ENCODE measurements around the gene LEMD2.

The LEMD2 gene

GRCh38 chr6:33727126-33727525, 61.8 kb downstream of the LEMD2 start:
- Histone ChIP-seq H3K27ac (ENCODE audit: low read depth, low read length, poor library complexity, severe bottlenecking) (no peak overlapping the region), H3K79me2 (ENCODE audit: insufficient read depth, low read length) (no peaks in the 10 kb centered on the region), H3K27me3 (ENCODE audit: insufficient read depth, low read length) (peaks cover 7% of the 10 kb centered on the region; the same call in 1 of the 2 replicates), H3K4me2 (ENCODE audit: low read length) (no peak overlapping the region), H3K9me2 (ENCODE audit: low read depth, low read length) (no peaks in the 10 kb centered on the region), H3K4me1 (ENCODE audit: insufficient read depth, low read length, severe bottlenecking) (no peaks in the 10 kb centered on the region), H3K36me3 (ENCODE audit: insufficient read depth, low read length) (no peaks in the 10 kb centered on the region), H3K9ac (ENCODE audit: low read length) (no peak overlapping the region), H4K20me1 (ENCODE audit: insufficient read depth, low read length) (no peaks in the 10 kb centered on the region), H2AFZ (ENCODE audit: low read length) (no peak overlapping the region), H3F3A (ENCODE audit: insufficient read depth, low read length) (no peaks in the 10 kb centered on the region), H3K4me3 (ENCODE audit: low read depth, low read length, poor library complexity, severe bottlenecking) (no peak overlapping the region), H3K9me3 (ENCODE audit: low read length) (no peaks in the 10 kb centered on the region)
- TF ChIP-seq EZH2 (IDR thresholded peaks at IDR 0.05; ENCODE audit: borderline replicate concordance, low read length): no peak
- no peak for TF ChIP-seq CTCF (IDR thresholded peaks at IDR 0.05; ENCODE audit: low read length)

DNA sequence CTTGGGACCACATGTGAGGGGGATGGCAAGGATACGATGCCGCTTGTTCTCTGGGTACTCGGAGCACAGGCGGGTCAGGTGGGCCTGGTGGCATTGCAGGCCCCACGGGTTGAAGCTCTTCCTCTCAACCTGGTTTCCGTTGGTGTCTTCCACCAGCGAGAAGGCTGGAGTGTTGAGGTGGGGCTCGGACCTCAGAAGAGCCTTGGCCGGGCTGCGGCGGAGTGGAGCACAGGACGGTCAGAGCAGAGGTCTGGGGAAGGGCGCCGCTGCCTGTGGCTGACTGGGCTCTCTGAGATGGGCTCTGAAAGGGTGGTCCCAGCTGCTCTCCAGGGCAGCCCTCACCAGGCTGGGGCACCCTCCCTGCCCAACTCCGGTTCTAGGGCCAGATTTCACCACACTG, 62.2 kb downstream of the LEMD2 start:
- Histone ChIP-seq H3K79me2 (ENCODE audit: insufficient read depth, low read length) (no peaks in the 10 kb centered on the region), H3K4me2 (ENCODE audit: low read length) (no peak overlapping the region), H3K27ac (ENCODE audit: low read depth, low read length, poor library complexity, severe bottlenecking) (no peak overlapping the region), H3K27me3 (ENCODE audit: insufficient read depth, low read length) (peaks cover 4% of the 10 kb centered on the region; the same call in 1 of the 2 replicates), H3K4me3 (ENCODE audit: low read depth, low read length, poor library complexity, severe bottlenecking) (no peak overlapping the region), H3K9me3 (ENCODE audit: low read length) (no peaks in the 10 kb centered on the region), H3K36me3 (ENCODE audit: insufficient read depth, low read length) (no peaks in the 10 kb centered on the region), H3F3A (ENCODE audit: insufficient read depth, low read length) (no peaks in the 10 kb centered on the region), H3K9ac (ENCODE audit: low read length) (no peak overlapping the region), H4K20me1 (ENCODE audit: insufficient read depth, low read length) (no peaks in the 10 kb centered on the region), H3K9me2 (ENCODE audit: low read depth, low read length) (no peaks in the 10 kb centered on the region), H3K4me1 (ENCODE audit: insufficient read depth, low read length, severe bottlenecking) (no peaks in the 10 kb centered on the region), H2AFZ (ENCODE audit: low read length) (no peak overlapping the region)
- TF ChIP-seq CTCF (IDR thresholded peaks at IDR 0.05; ENCODE audit: low read length): no peak
- no peak for TF ChIP-seq EZH2 (IDR thresholded peaks at IDR 0.05; ENCODE audit: borderline replicate concordance, low read length)

DNA sequence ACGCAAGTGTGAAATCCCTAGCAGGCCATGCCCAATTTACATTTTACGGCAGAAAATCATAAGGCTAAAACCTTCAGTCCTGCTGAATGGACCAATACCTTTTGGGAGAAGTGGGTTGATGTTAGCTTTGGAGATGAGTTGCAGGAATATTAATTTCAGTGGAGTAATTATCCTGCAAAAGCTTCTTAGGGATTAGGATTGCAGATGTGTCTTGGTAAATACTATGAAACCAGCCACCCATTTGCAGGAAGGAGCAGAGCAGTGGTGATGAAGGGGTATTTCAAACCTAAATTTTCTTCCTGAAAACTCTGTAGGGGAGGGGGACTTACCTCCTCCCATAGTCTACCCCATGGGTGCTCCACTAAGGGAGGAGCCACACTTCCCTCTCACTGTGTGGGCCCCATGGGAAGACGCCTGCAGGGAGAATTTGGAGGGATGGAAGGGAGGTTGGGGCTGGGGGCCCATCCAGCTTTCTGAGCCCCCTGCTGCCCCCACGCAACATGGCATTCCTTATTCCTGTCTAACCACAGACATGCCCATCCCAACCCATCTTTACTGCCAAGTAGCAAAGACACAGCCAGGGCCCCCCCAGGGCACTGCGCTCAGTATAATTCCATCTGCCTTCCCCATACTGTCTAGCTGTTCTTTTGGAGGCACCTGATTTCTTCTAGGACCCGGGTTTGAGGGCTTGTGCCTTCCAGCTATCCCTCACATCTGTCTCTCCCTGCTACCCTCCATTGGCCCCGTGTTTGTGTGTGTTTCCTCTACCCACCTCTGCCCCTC, 62.8 kb downstream of the LEMD2 start:
- TF ChIP-seq EZH2 (IDR thresholded peaks at IDR 0.05; ENCODE audit: borderline replicate concordance, low read length): no peak
- no peak for TF ChIP-seq CTCF (IDR thresholded peaks at IDR 0.05; ENCODE audit: low read length)
- H3K79me2 ChIP-seq (ENCODE audit: insufficient read depth, low read length): no peaks in the 10 kb centered on the region
- no peak overlapping the region for H3K9ac ChIP-seq (ENCODE audit: low read length)
- H2AFZ ChIP-seq (ENCODE audit: low read length): no peak overlapping the region
- H3K27ac ChIP-seq (ENCODE audit: low read depth, low read length, poor library complexity, severe bottlenecking): no peak overlapping the region
- H3K4me2 ChIP-seq (ENCODE audit: low read length): no peak overlapping the region
- H3K9me2 ChIP-seq (ENCODE audit: low read depth, low read length): no peaks in the 10 kb centered on the region
- no peaks in the 10 kb centered on the region for H3K36me3 ChIP-seq (ENCODE audit: insufficient read depth, low read length)
- H3K4me3 ChIP-seq (ENCODE audit: low read depth, low read length, poor library complexity, severe bottlenecking): no peak overlapping the region
- H4K20me1 ChIP-seq (ENCODE audit: insufficient read depth, low read length): no peaks in the 10 kb centered on the region
- H3F3A ChIP-seq (ENCODE audit: insufficient read depth, low read length): no peaks in the 10 kb centered on the region
- peaks cover 4% of the 10 kb centered on the region; the same call in 1 of the 2 replicates for H3K27me3 ChIP-seq (ENCODE audit: insufficient read depth, low read length)
- no peaks in the 10 kb centered on the region for H3K4me1 ChIP-seq (ENCODE audit: insufficient read depth, low read length, severe bottlenecking)
- H3K9me3 ChIP-seq (ENCODE audit: low read length): no peaks in the 10 kb centered on the region

Measured in OCI-LY1 (cell line).